Thyroid gland (tissue), 4 donors: ENCODE measurements around the gene MMRN1.

ENCODE experiments used
- CTCF ChIP-seq, 6 experiments: fragments of 200-600 bp in 3 of 6; fragments of 450-650 bp in 3 of 6; sonication (generic) in 3 of 6; IDR thresholded peaks; one replicate each; pipeline ENCODE4 v1.5.1; 2016 to 2019; ENCODE audit warnings: antibody characterized with exemption in 6 of 6, mild to moderate bottlenecking in 2 of 6, inconsistent platforms in 1 of 6, moderate library complexity in 1 of 6
- POLR2A ChIP-seq, 2 donors: fragments of 450-650 bp; IDR thresholded peaks; one replicate each; pipeline ENCODE4 v1.6.1; 2017; ENCODE audit warnings: antibody characterized with exemption in 2 of 2, mild to moderate bottlenecking in 2 of 2, moderate library complexity in 1 of 2

GRCh38 chr4:89998469-89999011 lies 103.9 kb downstream of the MMRN1 start:
- TF ChIP-seq CTCF (IDR thresholded peaks at IDR 0.05) (no peak), POLR2A (IDR thresholded peaks at IDR 0.05) (no peak)
